GM19351 (cell line): ENCODE measurements around the gene BTBD9.

ENCODE experiments used
- ATAC-seq: cut with Tn5 transposase; IDR thresholded peaks from one replicate; pipeline ENCODE4 v1.9.1; 2021; ENCODE audit warnings: mild to moderate bottlenecking, moderate library complexity; ENCODE audit not compliant: unreplicated experiment

The BTBD9 gene

GRCh38 chr6:38599966-38600550 lies 39.7 kb downstream of the BTBD9 start:
- no peak for ATAC-seq

DNA sequence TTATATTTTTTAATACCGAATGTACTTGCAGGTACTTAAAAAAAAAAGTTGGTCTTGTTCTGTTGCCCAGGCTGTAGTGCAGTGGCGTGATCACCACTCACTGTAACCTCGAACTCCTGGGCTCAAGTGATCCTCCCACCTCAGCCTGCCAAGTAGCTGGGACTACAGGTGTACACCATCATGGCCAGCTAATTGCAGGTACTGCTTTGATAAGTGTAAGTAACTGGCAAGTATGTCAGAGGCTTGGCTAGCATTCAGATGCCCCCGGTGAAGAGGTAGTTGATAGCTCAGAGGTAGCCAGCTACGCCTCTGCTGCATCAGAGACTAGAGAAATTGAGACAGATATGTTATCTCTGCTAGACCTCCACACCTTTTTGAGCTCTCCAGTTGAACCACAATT lies 40.5 kb downstream of the BTBD9 start:
- ATAC-seq, result no peak

GRCh38 chr6:38593998-38594665 lies 45.6 kb downstream of the BTBD9 start:
- ATAC-seq, result no peak

DNA sequence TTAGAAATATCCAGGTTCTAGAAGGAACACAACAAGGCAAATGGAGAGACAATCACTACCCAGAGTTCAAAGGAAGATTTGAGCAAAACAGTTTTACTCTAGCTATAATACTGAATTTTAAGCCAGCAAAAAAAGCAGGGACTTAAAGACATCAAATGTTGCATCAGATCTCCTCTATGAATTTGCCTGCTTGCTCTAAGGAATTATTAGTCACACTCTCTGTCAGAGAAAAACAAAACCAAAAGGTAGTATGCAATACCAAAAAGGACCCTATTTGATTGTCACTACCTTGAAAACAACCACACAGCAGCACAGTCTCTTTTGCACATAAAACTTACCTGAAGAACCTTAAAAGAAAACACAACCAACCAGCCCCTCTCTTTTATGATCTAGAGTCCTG lies 46.3 kb downstream of the BTBD9 start:
- no peak for ATAC-seq

- ATAC-seq, result no peak
These were observed 48.3 kb downstream of the BTBD9 start for GRCh38 chr6:38591439-38591838.

- no peak for ATAC-seq
These were observed 50.4 kb downstream of the BTBD9 start for GRCh38 chr6:38589367-38589720.

GRCh38 chr6:38588631-38589366 lies 50.9 kb downstream of the BTBD9 start:
- no peak for ATAC-seq

GRCh38 chr6:38587766-38588362 lies 51.9 kb downstream of the BTBD9 start:
- ATAC-seq, result no peak

- no peak for ATAC-seq
These were observed 52.7 kb downstream of the BTBD9 start for GRCh38 chr6:38586992-38587391.

GRCh38 chr6:38584731-38585130 lies 55.0 kb downstream of the BTBD9 start:
- no peak for ATAC-seq

GRCh38 chr6:38583523-38583922 lies 56.2 kb downstream of the BTBD9 start:
- no peak for ATAC-seq

DNA sequence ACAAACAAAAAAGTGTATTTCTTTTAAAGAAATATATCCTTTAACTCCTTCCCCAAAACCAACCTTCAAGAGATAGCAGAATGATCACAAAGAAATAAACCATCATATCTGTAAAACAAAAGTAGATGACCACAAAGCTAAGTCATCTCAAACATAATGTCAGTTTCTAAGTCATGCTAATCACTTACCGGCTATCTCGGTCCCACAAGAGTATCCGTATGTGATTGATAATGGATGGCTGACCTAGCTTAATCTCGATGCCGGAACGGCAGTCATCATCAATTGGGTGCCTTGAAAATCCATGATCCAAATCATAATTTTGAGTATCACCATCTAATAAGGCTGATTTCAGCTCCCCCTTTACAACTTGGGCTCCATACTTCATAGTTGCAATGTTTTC lies 59.7 kb downstream of the BTBD9 start:
- ATAC-seq, result no peak

GRCh38 chr6:38579010-38579628 lies 60.6 kb downstream of the BTBD9 start:
- ATAC-seq, result no peak

GRCh38 chr6:38578075-38578474 lies 61.7 kb downstream of the BTBD9 start:
- no peak for ATAC-seq

DNA sequence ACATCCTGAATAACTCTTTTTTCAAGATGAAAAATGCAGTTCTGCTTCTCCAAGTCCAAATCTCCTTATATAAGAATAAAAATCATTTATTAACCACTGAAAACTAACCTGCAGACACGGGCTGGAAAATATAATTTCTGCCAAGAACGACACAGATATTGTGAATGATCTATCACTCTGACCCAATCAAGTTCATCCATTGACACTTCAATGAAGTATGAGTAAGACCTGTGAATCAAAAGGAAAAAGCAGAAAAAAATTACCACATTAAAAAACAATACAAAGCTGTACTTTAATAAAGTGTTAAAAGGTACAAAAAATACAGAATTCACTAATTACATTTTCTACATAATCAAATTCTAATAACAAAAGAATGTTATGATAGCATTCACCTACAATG lies 62.2 kb downstream of the BTBD9 start:
- no peak for ATAC-seq

GRCh38 chr6:38573801-38574395 lies 65.8 kb downstream of the BTBD9 start:
- ATAC-seq, result no peak

DNA sequence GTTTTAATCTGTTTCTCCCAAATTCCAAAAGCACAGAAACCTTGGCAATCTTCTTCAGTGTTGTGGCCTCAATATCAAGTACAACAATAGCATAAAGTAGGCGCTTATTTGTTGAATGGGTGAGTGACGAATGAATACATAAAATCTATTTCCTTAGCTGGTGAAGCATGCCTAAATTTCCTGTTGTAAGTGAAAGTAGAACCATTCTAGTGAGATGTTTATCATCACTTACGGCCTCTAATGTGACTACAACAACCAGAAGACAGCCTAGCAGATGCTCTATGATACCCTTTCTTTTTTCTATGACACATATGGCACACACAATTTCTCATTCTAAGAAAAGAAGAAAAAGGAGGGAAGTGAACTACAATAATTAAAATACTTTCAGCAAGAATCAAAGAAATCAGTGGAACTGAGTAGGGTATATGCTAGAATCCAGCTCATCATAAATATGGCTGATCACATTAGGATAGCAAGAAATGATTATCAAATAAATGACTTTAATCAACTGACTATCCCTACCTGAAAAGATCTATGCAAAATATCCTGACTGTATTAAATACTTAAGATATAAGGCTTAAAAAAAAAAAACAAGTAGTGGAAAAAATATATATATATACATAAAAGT lies 67.4 kb downstream of the BTBD9 start:
- peak; percentile 66 for ATAC-seq

DNA sequence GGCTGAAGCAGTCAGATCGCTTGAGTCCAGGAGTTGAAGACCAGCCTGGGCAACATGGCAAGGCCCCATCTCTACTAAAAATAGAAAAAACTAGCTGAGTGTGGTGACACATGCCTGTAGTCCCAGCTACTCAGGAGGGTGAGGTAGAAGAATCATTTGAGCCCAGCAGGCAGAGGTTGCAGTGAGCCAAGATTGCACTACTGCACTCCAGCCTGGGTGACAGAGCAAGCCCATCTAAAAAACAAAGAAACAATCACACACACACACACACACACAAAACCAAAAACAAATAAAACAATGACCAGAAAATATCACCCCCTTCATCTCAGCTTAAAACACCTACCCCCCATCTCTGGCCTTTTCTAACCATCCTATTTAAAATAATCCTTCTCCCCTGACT lies 68.0 kb downstream of the BTBD9 start:
- ATAC-seq, result no peak

DNA sequence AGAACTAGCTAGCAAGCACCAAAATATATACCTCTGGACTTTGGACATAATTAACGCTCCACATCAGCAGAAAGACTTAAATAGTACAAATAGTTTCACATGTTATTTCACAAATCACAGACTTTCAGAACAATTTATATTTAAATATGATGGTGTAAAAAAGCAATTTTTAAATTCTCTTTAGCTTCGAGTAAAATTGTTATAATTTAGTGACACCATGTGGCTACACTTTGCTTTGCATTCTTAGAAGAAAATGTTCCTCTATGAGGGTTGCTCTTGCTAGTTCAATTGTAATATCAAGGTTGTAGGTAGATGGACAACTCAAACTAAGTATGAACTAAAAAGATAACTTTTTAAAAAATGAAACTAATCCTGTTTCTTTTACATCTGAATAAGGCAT lies 69.0 kb downstream of the BTBD9 start:
- ATAC-seq, result no peak

GRCh38 chr6:38567436-38567835 lies 72.3 kb downstream of the BTBD9 start:
- no peak for ATAC-seq
